Renal cortex interstitium (tissue), 11 donors: ENCODE results near the gene KCNN4. TPM values are rescaled to one million over a fixed set of nuclear protein-coding genes. Genes with fewer than 3 reads are reported as not detected.

Experiments
- DNase-seq, 11 donors: peaks; one replicate each; pipeline ENCODE4 v3.0.0-alpha.2; 2013; ENCODE audit warnings: low read depth in 9 of 11, low spot score in 4 of 11; ENCODE audit errors: extremely low read depth in 1 of 11
- polyA plus RNA-seq, 3 donors: library from polyadenylated mRNA; unstranded; fragments of 120-200 nt; gene quantifications; one replicate each; pipeline ENCODE4 v1.2.1, GENCODE V29; 2013; ENCODE audit not compliant: insufficient read length in 3 of 3

Gene KCNN4
- polyA plus RNA-seq, 3 donors, result 0.70 to 2.8 (median 1.2) TPM

DNA sequence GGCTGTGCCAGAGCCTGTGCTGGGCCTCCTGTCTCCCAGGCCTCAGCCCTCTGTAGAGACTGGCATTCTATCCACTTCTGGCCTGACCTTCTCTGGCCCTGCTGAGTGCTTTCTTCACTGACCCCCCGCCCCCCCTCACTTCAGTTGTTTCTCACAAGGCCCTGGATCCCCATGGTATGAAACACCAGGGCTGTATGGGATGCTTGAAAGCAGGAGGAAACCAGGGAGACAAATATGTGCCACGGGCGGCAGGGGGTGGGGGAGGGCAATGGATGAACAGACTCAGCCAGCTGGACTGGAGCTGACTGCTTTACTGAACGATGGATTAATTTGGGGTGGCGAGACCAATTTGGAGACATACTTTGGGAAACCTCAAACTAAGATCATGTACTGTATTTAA is 50.9 kb downstream of the KCNN4 start:
- no peak for DNase-seq

DNA sequence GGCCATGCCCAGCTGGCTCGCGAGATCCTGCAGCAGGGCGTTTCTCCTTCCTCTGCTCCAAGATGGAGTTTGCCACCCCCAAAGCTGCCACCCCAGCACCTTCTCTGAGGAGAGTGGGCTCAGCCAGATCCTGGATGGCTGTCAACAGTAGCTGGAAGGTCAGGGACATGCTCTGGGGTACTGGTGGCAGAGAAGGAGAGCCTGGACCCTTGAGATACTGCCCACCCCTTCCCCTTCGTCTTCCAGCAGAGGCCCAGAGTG is 53.2 kb downstream of the KCNN4 start:
- DNase-seq, result no peak

DNA sequence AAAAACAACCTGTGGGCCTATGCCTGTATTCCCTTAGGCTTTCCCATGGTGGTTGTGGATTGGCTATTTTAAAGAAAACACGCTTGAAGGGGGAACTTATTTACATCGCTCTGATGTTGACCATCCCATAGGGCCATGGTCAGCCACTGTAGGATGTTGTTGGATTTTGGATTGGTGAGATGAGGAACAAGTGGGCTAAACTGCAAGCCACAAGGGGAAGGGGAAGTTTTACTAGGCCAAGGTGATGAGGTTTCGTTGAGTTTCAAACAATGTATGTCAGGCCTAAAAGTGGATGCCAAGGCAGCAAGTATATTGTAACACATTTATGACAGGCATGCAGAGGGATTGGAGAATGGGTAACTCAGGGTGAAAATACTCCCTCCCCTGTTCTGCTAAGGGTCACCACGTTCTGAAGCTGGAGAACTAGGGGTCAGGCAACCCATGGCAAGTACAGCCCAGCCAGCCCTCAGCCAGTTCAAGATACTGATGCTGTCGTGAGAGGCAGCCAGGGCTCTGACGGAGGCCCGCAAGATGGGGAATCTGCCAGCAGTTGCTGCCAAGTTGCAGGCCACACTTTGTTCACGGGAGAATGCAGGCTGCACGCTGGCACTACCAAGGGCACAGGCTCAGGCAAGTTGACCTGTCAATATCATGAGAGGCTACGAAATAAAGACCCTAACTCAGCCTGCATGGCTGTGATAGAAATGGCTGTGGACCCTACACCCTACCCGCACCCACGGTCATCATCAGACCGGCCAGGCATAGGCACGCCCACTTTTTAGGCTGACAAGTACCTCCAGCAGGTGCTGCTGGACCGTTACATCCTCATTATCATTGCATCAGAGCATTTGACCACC is 53.8 kb downstream of the KCNN4 start:
- no peak for DNase-seq

DNA sequence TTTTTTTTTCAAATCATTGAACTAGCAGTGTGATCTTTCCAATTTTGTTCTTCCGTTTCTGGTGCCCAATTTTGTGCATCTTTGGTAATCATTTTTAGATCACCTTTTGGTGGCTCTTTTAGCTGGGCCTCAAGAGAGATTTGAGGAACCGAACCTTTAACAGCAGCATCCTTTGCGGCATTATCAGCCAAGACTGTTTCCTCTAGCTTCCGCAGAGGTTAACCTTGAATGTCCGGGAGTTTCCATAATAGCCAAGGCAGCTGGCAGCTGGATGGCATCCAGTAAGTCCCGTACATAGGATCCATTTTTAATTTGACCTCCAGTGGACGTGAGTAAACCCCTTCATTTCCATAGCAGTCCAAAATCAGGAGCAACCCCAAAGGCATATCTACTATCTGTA is 55.3 kb downstream of the KCNN4 start:
- DNase-seq, result no peak

DNA sequence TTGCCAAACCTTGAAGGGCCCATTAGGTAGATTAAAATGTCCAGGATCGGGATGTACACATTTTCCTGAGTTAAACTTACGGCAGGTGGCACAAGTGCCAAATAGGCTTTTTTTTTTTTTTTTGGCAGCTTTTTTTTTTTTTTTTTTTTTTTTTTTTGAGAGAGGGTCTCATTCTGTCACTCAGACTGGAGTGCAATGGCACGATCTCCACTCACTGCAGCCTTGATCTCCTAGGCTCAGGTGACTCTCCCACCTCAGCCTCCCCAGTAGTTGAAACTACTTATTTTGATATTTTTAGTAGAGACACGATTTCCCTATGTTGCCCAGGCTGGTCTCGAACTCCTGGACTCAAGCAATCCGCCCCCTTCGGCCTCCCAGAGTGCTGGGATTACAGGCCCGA is 55.9 kb downstream of the KCNN4 start:
- DNase-seq, result no peak

DNA sequence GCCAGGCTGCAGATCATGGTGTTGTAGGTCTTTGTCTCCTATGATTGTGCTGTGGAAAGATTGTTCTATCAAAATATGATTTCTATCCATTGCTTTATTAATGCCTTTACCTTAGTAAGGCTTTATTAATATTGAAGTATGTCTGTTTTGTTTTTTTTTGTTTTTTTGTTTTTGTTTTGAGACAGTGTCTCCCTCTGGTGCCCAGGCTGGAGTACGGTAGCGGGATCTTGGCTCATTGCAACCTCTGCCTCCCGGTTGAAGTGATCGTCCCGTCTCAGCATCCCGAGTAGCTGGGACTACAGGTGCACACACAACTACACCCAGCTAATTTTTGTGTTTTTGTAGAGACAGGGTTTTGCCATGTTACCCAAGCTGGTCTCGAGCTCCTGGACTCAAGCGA is 57.2 kb downstream of the KCNN4 start:
- DNase-seq, result no peak

DNA sequence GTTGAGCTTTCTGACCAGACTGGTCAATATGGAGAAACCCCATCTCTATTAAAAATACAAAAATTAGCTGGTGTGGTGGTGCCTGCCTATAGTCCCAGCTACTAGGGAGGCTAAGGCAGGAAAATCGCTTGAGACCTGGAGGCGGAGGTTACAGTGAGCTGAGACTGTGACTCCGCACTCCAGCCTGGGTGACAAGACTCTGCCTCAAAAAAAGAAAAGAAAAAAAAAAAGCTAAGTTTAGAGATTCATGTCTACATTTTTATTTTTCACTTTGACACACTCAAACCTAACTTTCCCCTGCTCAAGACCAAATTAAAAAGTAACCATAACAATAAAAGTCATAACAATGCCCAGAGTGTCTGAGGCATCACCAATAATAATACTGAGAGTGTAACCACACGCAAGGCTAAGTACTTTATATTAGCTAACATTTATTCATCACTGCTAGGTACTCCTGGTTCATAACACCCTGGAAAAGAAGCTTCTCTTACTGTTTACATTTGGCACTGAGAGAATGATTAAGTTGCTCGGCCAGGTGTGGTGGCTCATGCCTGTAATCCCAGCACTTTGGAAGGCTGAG is 59.2 kb downstream of the KCNN4 start:
- no peak for DNase-seq

DNA sequence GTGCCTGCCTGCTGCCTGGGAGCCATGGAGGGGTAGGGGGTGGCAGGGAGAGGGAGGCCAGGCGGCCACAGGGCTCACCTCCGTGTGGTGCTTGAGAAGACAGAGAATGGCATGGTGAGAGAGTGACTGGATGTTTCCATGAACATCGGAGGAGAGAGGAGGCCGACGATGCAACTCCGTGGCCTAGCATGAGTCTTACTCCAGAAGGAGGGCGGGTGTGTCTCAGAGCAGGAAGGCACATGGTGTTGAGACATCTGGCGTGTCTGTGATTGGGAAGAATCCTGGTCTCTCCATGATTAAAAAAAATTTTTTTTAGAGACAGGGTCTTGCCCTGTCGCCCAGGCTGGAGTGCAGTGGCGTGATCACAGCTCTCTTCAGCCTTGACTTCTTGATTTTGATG is 59.8 kb downstream of the KCNN4 start:
- DNase-seq, result no peak

DNA sequence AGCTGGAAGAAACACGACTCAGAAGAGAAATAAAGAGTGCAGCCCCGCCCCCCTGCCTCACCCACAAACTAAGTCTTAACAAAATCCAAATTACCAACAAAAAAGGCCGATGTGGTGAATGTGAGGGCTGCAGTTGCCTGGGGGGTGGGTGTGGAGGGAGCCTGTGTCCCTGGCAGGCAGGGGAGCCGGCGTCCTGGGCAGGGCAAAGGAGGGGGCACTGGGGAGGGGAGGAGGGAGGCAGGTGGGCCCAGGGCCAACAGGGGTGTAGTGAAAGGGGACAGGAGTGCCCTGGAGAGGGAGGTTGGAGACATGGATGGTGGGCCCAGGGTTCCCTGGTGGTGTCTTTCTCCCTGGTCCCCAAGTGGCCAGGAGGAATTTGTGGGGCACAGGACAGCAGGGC is 60.9 kb downstream of the KCNN4 start:
- DNase-seq, result no peak

DNA sequence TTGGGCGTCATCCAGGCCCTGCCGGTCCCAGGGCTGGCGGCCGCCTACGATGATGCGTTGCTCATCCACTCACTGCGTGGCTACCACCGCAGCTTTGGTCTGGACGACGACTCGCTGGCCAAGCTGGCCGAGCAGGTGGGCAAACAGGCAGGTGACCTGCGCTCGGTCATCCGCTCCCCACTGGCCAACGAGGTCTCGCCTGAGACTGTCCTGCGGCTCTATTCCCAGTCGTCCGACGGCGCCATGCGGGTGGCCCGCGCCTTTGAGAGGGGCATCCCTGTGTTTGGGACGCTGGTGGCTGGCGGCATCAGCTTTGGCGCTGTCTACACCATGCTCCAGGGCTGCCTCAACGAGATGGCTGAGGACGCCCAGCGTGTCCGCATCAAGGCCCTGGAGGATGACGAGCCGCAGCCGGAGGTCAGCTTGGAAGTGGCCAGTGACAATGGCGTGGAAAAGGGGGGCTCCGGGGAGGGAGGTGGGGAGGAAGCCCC is 61.4 kb downstream of the KCNN4 start:
- no peak for DNase-seq

DNA sequence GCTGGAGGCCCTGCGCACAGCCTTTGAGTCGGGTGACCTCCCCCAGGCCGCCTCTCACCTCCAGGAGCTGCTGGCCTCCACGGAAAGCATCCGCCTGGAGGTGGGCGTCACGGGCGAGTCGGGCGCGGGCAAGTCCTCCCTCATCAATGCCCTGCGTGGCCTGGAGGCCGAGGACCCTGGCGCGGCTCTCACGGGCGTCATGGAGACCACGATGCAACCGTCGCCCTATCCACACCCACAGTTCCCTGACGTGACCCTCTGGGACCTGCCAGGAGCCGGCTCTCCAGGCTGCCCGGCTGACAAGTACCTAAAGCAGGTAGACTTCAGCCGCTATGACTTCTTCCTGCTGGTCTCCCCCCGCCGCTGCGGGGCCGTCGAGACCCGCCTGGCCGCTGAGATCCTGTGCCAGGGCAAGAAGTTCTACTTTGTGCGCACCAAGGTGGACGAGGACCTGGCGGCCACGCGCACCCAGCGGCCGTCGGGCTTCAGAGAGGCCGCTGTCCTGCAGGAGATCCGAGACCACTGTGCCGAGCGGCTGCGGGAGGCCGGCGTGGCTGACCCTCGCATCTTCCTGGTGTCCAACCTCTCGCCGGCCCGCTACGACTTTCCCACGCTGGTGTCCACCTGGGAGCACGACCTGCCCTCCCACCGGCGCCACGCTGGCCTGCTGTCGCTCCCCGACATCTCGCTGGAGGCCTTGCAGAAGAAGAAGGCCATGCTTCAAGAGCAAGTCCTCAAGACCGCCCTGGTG is 62.0 kb downstream of the KCNN4 start:
- DNase-seq, result no peak

Other genes starting within 250 kb of the KCNN4 start
- gene ZNF575, start 247.8 kb downstream of the KCNN4 start, polyA plus RNA-seq, result 1 to 10 TPM; 2.3 to 3.3 (median 2.4) TPM
- 10 to 100 TPM; 61.0 to 81.4 (median 73.1) TPM for gene XRCC1, start 205.4 kb downstream of the KCNN4 start, polyA plus RNA-seq
- gene PINLYP, start 205.2 kb downstream of the KCNN4 start, polyA plus RNA-seq, result 10 to 100 TPM; 16.6 to 19.1 (median 17.7) TPM
- gene IRGQ, start 184.8 kb downstream of the KCNN4 start, polyA plus RNA-seq, result 10 to 100 TPM; 15.8 to 19.8 (median 16.2) TPM
- 10 to 100 TPM; 11.0 to 13.8 (median 13.3) TPM for gene ZNF576, start 184.4 kb downstream of the KCNN4 start, polyA plus RNA-seq
- 1 to 10 TPM in 1 of 3 donors, under 1 TPM in 2; 0.67 to 2.1 (median 0.70) TPM for gene SRRM5, start 168.9 kb downstream of the KCNN4 start, polyA plus RNA-seq
- gene ZNF428, start 161.3 kb downstream of the KCNN4 start, polyA plus RNA-seq, result 100 to 1,000 TPM in 2 of 3 donors, 10 to 100 TPM in 1; 79.5 to 128 (median 101) TPM
- 10 to 100 TPM; 42.9 to 59.2 (median 50.2) TPM for gene CADM4, start 141.1 kb downstream of the KCNN4 start, polyA plus RNA-seq
- 10 to 100 TPM in 1 of 3 donors, 1 to 10 TPM in 2; 7.9 to 13.5 (median 10.0) TPM for gene PLAUR, start 110.8 kb downstream of the KCNN4 start, polyA plus RNA-seq
- gene IRGC, start 64.9 kb downstream of the KCNN4 start, polyA plus RNA-seq, result not detected
- gene SMG9, start 26.0 kb downstream of the KCNN4 start, polyA plus RNA-seq, result 10 to 100 TPM; 45.3 to 64.3 (median 53.6) TPM
- gene LYPD5, start 21.5 kb upstream of the KCNN4 start, polyA plus RNA-seq, result under 1 TPM; 0.17 to 0.41 (median 0.30) TPM
- gene ZNF283, start 46.3 kb upstream of the KCNN4 start, polyA plus RNA-seq, result 10 to 100 TPM; 14.5 to 22.3 (median 14.9) TPM
- gene ZNF404, start 103.0 kb upstream of the KCNN4 start, polyA plus RNA-seq, result 10 to 100 TPM; 10.5 to 16.5 (median 16.5) TPM
- gene ZNF45, start 154.3 kb upstream of the KCNN4 start, polyA plus RNA-seq, result 10 to 100 TPM; 25.0 to 31.0 (median 26.9) TPM
- gene ZNF221, start 170.3 kb upstream of the KCNN4 start, polyA plus RNA-seq, result 1 to 10 TPM; 6.0 to 9.3 (median 7.2) TPM
- 10 to 100 TPM; 13.9 to 17.2 (median 14.3) TPM for gene ZNF155, start 203.2 kb upstream of the KCNN4 start, polyA plus RNA-seq
- 1 to 10 TPM; 6.0 to 7.7 (median 6.8) TPM for gene ZNF230, start 222.0 kb upstream of the KCNN4 start, polyA plus RNA-seq
- 10 to 100 TPM in 2 of 3 donors, 1 to 10 TPM in 1; 9.7 to 11.4 (median 10.2) TPM for gene ZNF222, start 244.4 kb upstream of the KCNN4 start, polyA plus RNA-seq